Fibroblast of mammary gland (primary cell): ENCODE measurements around the gene CERS6.

Experiments used
- DNase-seq: peaks from one replicate; pipeline ENCODE4 v3.0.0-alpha.2; 2010; ENCODE audit warnings: low read depth
- H3K4me3 ChIP-seq: 2 replicates; pipeline ENCODE4 v1.5.1; 2011; ENCODE audit warnings: low read depth, mild to moderate bottlenecking, low read length, moderate library complexity; ENCODE audit not compliant: control insufficient read depth
- TF ChIP-seq, protein P1 (sequence below): conservative IDR thresholded peaks from 2 replicates; pipeline ENCODE4 v1.5.1; 2011; ENCODE audit warnings: low read depth, low read length, inconsistent platforms; ENCODE audit not compliant: control insufficient read depth, insufficient read depth

Gene CERS6

DNA sequence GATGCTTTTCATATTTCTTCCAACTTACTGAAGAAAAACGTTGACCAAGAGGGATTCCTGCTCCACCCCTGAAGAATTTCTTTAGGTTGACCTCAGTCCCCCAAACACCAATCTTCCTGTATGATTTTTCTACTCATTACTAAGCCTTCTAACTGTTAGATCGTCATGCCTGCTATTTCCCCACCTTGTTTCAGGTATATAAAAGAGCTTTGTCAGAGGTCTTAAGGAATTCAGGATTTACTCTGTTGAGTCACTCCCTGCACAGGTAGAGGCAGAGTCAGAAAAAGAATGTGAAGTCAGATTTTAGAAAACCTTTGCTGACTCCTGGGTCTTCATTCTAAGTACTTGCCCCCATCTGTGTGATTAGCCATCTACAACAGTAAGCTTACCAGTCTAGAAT is 262.6 kb downstream of the CERS6 start:
- DNase-seq, result no peak
- TF ChIP-seq, protein P1, sequence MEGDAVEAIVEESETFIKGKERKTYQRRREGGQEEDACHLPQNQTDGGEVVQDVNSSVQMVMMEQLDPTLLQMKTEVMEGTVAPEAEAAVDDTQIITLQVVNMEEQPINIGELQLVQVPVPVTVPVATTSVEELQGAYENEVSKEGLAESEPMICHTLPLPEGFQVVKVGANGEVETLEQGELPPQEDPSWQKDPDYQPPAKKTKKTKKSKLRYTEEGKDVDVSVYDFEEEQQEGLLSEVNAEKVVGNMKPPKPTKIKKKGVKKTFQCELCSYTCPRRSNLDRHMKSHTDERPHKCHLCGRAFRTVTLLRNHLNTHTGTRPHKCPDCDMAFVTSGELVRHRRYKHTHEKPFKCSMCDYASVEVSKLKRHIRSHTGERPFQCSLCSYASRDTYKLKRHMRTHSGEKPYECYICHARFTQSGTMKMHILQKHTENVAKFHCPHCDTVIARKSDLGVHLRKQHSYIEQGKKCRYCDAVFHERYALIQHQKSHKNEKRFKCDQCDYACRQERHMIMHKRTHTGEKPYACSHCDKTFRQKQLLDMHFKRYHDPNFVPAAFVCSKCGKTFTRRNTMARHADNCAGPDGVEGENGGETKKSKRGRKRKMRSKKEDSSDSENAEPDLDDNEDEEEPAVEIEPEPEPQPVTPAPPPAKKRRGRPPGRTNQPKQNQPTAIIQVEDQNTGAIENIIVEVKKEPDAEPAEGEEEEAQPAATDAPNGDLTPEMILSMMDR, result no peak
- no peak overlapping the region for H3K4me3 ChIP-seq

DNA sequence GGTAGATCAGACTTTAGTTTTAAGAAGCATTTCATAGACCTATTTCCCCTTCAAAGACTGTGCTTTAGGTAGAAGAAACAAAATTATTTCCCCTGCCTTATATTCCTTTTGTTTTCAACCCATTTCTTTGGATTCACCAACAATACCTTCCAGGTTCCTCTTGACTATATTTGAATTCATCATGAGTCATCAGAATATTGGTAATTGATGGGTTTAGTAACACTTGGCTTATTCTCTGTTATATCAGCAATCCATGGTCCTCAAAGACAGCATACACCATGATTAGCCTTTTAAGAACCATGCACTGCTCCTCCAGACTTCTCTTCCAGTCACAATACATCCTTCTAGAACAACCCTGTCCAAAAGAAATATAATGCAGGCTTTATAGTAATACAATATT is 263.4 kb downstream of the CERS6 start:
- no peak overlapping the region for H3K4me3 ChIP-seq
- TF ChIP-seq, protein P1, result no peak
- no peak for DNase-seq

- H3K4me3 ChIP-seq, result no peak overlapping the region
- TF ChIP-seq, protein P1, result no peak
- DNase-seq, result peak; percentile 92
Measured at GRCh38 chr2:168722592-168722991, 266.5 kb downstream of the CERS6 start.

- no peak for DNase-seq
- H3K4me3 ChIP-seq, result no peak overlapping the region
- TF ChIP-seq, protein P1, result no peak
Measured at GRCh38 chr2:168723275-168723899, 267.3 kb downstream of the CERS6 start.

DNA sequence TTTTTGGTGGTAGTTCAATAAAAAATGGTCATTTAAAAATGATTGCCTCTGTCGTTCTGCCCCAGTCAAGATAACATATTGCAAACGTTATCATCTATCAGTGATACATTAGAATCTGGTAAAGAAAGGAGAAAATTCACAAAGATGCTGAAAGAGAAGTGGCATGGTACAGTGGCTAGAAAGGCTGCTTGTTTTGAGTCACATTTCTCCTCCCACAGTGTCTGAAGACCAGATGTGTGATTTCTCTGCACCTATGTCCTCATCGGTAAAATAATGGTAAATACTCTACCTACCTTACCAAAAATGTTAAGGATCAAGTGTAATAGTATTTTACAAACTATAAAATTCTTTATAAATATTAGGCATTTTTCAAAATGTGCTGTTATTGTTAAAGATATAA is 270.3 kb downstream of the CERS6 start:
- TF ChIP-seq, protein P1, result no peak
- H3K4me3 ChIP-seq, result no peak overlapping the region
- no peak for DNase-seq

GRCh38 chr2:168727904-168728470 is 271.9 kb downstream of the CERS6 start:
- TF ChIP-seq, protein P1, result no peak
- H3K4me3 ChIP-seq, result no peak overlapping the region
- DNase-seq, result peak; percentile 30
